ENCODE results near the gene PARPBP. TPM values are rescaled to one million over a fixed set of nuclear protein-coding genes. Genes with fewer than 3 reads are reported as not detected.
"Not testable (repeated sequence)": the region's sequence is repeated elsewhere in the genome, so short reads cannot be mapped to it uniquely, and the experiment has no call there.

The PARPBP gene
- total RNA-seq, 4 donors from 2014 or later, result 0.31 to 3.1 (median 0.89) TPM

DNA sequence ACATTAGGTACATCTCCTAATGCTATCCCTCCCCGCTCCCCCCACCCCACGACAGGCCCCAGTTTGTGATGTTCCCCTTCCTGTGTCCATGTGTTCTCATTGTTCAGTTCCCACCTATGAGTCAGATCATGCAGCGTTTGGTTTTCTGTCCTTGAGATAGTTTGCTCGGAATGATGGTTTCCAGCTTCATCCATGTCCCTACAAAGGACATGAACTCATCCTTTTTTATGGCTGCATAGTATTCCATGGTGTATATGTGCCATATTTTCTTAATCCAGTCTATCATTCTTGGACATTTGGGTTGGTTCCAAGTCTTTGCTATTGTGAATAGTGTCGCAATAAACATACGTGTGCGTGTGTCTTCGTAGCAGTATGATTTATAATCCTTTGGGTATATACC, 17.6 kb downstream of the PARPBP start:
- H3K27ac ChIP-seq; H3K36me3 ChIP-seq; DNase-seq; in situ Hi-C loops (cut with MboI; ENCODE audit: low sequenced_read_pairs in 4 of 4); ATAC-seq; intact Hi-C loops (cut with DNase I; ENCODE audit: low total_unique reads); H3K4me1 ChIP-seq; H3K27me3 ChIP-seq; H3K4me3 ChIP-seq; H3K9me3 ChIP-seq: not testable (repeated sequence)

DNA sequence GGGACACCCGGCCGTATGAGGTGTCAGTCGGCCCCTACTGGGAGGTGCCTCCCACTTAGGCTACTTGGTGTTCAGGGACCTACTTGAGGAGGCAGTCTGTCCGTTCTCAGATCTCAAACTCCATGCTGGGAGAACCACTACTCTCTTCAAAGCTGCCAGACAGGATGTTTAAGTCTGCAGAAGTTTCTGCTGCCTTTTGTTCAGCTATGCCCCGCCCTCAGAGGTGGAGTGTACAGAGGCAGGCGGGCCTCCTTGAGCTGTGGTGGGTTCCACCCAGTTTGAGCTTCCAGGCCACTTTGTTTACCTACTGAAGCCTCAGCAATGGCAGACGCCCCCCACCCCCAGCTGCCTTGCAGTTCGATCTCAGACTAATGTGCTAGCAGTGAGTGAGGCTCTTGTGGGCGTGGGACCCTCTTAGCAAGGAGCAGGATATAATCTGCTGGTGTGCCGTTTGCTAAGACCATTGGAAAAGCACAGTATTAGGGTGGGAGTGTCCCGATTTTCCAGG, 22.9 kb downstream of the PARPBP start:
- ATAC-seq, H3K4me1 ChIP-seq: not testable (repeated sequence)

GRCh38 chr12:102144221-102144620, 24.2 kb downstream of the PARPBP start:
- intact Hi-C loops (cut with DNase I; ENCODE audit: low total_unique reads), result no loop called here
- no peaks in the 10 kb centered on the region for H3K4me1 ChIP-seq
- H3K27ac ChIP-seq, result no peak overlapping the region
- H3K36me3 ChIP-seq, result no peaks in the 10 kb centered on the region
- no peaks in the 10 kb centered on the region for H3K27me3 ChIP-seq
- no peak overlapping the region for H3K4me3 ChIP-seq
- DNase-seq (no peak), ATAC-seq (no peak)
- TF ChIP-seq POLR2A (IDR thresholded peaks at IDR 0.05) (no peak), CTCF (IDR thresholded peaks at IDR 0.05 in 4 of 5, conservative IDR thresholded peaks at IDR 0.05 in 1 of 5) (no peak)
- in situ Hi-C loops (cut with MboI; ENCODE audit: low sequenced_read_pairs in 4 of 4), result no loop called here
- no peaks in the 10 kb centered on the region for H3K9me3 ChIP-seq

More for the DNA sequence above, 22.9 kb downstream of the PARPBP start:
- in situ Hi-C loops (cut with MboI; ENCODE audit: low sequenced_read_pairs in 4 of 4); H3K9me3 ChIP-seq; H3K27me3 ChIP-seq; H3K27ac ChIP-seq; H3K4me3 ChIP-seq; DNase-seq; intact Hi-C loops (cut with DNase I; ENCODE audit: low total_unique reads); H3K36me3 ChIP-seq: not testable (repeated sequence)

GRCh38 chr12:102147062-102147587, 27.1 kb downstream of the PARPBP start:
- H3K27ac ChIP-seq; H3K4me1 ChIP-seq; in situ Hi-C loops (cut with MboI; ENCODE audit: low sequenced_read_pairs in 4 of 4); H3K9me3 ChIP-seq; H3K36me3 ChIP-seq; ATAC-seq; H3K27me3 ChIP-seq; H3K4me3 ChIP-seq; intact Hi-C loops (cut with DNase I; ENCODE audit: low total_unique reads); DNase-seq: not testable (repeated sequence)

DNA sequence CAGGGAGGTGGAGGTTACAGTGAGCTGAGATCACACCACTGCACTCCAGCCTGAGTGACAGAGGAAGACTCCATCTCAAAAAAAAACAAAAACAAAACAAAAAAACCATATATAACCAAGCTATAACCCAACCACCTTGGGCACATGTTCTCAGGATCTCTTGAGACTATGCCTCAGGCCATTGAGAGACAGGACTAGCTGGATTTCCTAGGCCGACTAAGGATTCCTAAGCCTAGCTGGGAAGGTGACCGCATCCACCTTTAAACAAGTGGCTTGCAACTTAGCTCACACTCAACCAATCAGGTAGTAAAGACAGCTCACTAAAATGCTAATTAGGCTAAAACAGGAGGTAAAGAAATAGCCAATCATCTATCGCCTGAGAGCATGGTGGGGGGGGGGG, 35.2 kb downstream of the PARPBP start:
- intact Hi-C loops (cut with DNase I; ENCODE audit: low total_unique reads); H3K36me3 ChIP-seq; H3K4me1 ChIP-seq; H3K9me3 ChIP-seq; ATAC-seq; H3K27me3 ChIP-seq; DNase-seq; H3K4me3 ChIP-seq; H3K27ac ChIP-seq: not testable (repeated sequence)
- in situ Hi-C loops (cut with MboI; ENCODE audit: low sequenced_read_pairs in 4 of 4), result loop anchor here in 1 of 4 donors (25.0 kb wide), 1 partner anchor 332 kb away; the partner anchor contains the start of gene IGF1

DNA sequence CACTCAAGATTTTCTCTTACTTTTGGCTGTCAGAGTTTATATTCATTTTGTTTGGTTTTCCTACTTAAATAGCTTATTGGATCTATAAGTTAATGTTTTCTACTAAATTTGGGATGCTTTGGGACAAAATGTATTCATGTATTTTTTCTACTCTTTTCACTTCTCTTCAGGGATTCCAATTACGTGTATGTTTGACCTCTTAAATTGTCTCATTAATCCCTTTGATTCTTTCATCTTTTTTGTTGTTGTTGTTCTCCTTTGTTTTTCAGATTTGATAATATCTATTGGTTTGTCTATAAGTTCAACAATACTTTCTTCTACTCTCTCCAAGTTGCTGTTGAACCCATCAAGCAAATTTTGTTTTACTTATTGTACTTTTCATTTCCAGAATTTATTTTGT, 43.4 kb downstream of the PARPBP start:
- in situ Hi-C loops (cut with MboI; ENCODE audit: low sequenced_read_pairs in 4 of 4), result loop anchor here in 3 of 4 donors (10.0 to 25.0 kb wide), 2 partner anchors 321 to 324 kb away; partner anchors contain the start of gene IGF1 (in 3 of the 3)
- ATAC-seq, result no peak
- intact Hi-C loops (cut with DNase I; ENCODE audit: low total_unique reads), result no loop called here

More for the DNA sequence above, 43.4 kb downstream of the PARPBP start:
- H3K36me3 ChIP-seq, result no peaks in the 10 kb centered on the region
- no peak overlapping the region for H3K4me3 ChIP-seq
- H3K4me1 ChIP-seq, result no peaks in the 10 kb centered on the region
- no peak overlapping the region for H3K27ac ChIP-seq
- DNase-seq, result no peak
- no peaks in the 10 kb centered on the region for H3K27me3 ChIP-seq
- H3K9me3 ChIP-seq, result no peaks in the 10 kb centered on the region
- no peak for TF ChIP-seq POLR2A (IDR thresholded peaks at IDR 0.05)
- no peak for TF ChIP-seq CTCF (IDR thresholded peaks at IDR 0.05 in 4 of 5, conservative IDR thresholded peaks at IDR 0.05 in 1 of 5)

Data from gastrocnemius medialis (tissue), 4 donors.